Smooth muscle cell (in vitro differentiated cells): Measurements from ENCODE around the gene CARS2. TPM values are rescaled to one million over a fixed set of nuclear protein-coding genes. Genes with fewer than 3 reads are reported as not detected.

Experiments
- DNase-seq: peaks from one replicate; lab custom pipeline; 2025; ENCODE audit not compliant: unreplicated experiment; lab: John Stamatoyannopoulos, UW
- H2AFZ ChIP-seq: fragments of 200-600 bp; sonication (generic); 2 replicates; pipeline ENCODE4 v1.6.0; 2016; ENCODE audit warnings: antibody characterized with exemption, low read depth, mild to moderate bottlenecking
- H3F3A ChIP-seq: fragments of 200-600 bp; sonication (generic); 2 replicates; pipeline ENCODE4 v1.6.0; 2017; ENCODE audit warnings: antibody characterized with exemption, low read depth
- H3K27ac ChIP-seq: fragments of 200-600 bp; sonication (generic); 2 replicates; pipeline ENCODE4 v1.5.1; 2016; ENCODE audit warnings: low read depth, mild to moderate bottlenecking
- H3K27me3 ChIP-seq: fragments of 200-600 bp; sonication (generic); 2 replicates; pipeline ENCODE4 v1.6.1; 2016; ENCODE audit warnings: low read depth, mild to moderate bottlenecking
- H3K36me3 ChIP-seq: fragments of 200-600 bp; sonication (generic); 2 replicates; pipeline ENCODE4 v1.5.1; 2016; ENCODE audit warnings: low read depth
- H3K4me1 ChIP-seq: fragments of 200-600 bp; sonication (generic); 2 replicates; pipeline ENCODE4 v1.5.1; 2016; ENCODE audit warnings: low read depth
- H3K4me2 ChIP-seq: fragments of 200-600 bp; sonication (generic); 2 replicates; pipeline ENCODE4 v1.6.0; 2016; ENCODE audit warnings: mild to moderate bottlenecking
- H3K4me3 ChIP-seq: fragments of 200-600 bp; sonication (generic); 2 replicates; pipeline ENCODE4 v1.5.1; 2016; ENCODE audit warnings: mild to moderate bottlenecking
- H3K79me2 ChIP-seq: fragments of 200-600 bp; sonication (generic); 2 replicates; pipeline ENCODE4 v1.6.0; 2016; ENCODE audit warnings: low read depth, mild to moderate bottlenecking
- H3K9ac ChIP-seq: fragments of 200-600 bp; sonication (generic); 2 replicates; pipeline ENCODE4 v1.6.0; 2016; ENCODE audit warnings: low read depth
- H3K9me3 ChIP-seq: fragments of 200-600 bp; sonication (generic); replicated peaks from 2 replicates; pipeline ENCODE4 v1.5.1; 2016; ENCODE audit warnings: low read depth
- H4K20me1 ChIP-seq: fragments of 200-600 bp; sonication (generic); 2 replicates; pipeline ENCODE4 v1.6.0; 2016; ENCODE audit warnings: low read depth
- CTCF ChIP-seq: fragments of 200-600 bp; sonication (generic); IDR thresholded peaks from 2 replicates; pipeline ENCODE4 v1.5.1; 2017; ENCODE audit warnings: borderline replicate concordance, mild to moderate bottlenecking, antibody characterized with exemption; ENCODE audit not compliant: insufficient read depth, poor library complexity, severe bottlenecking
- WGBS: methylation state at CpG from one replicate; pipeline ENCODE4 v1.1.7; 2016; ENCODE audit warnings: low lambda C conversion rate; 5-methylcytosine and 5-hydroxymethylcytosine counted together
- polyA plus RNA-seq: library from polyadenylated mRNA; unstranded; fragments of >200 nt; fragmentation: Nextera tagmentation; extraction: Ambion mirVana; gene quantifications from 2 replicates; pipeline ENCODE4 v1.2.1, GENCODE V29; 2016
- total RNA-seq: library from RNA; depleted of rRNA; stranded (reverse); fragments of >200 nt; gene quantifications from 2 replicates; pipeline ENCODE4 v1.2.3, GENCODE V29; 2014

Gene CARS2
- total and polyA plus RNA-seq, 2 experiments from 2014 or later: 37.5 to 71.7 TPM

DNA sequence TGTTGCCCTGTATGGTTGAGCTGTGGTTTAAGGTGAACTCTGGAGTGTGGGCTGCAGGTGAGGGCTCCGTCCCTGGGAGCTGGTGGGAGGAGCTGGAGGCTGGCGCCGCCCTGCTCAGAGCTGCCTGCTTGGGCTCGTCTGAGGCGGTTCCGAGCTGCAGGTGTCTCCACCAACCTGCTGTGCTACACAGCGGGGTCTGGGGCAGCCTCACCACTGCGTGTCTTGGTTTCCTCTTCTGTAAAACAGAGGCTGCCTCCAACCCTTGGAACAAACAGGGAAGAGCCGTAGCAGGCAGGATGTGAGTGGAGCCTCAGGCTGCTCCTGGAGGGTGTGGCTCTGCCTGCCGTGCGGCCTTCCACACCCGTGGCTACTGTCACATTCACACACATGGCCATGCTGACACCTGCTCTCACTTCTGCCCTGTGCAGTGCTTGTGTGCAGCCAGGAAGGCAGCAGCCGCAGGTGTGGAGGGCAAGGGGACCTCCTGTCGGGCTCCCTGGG is 69.2 kb downstream of the CARS2 start:
- H3K9me3 ChIP-seq: no peaks in the 10 kb centered on the region
- no peaks in the 10 kb centered on the region for H3K27me3 ChIP-seq
- no peak overlapping the region for H3K4me3 ChIP-seq
- no peak overlapping the region for H3K9ac ChIP-seq
- H3K4me2 ChIP-seq: no peak overlapping the region
- no peaks in the 10 kb centered on the region for H3F3A ChIP-seq
- peaks cover 86% of the 10 kb centered on the region for H4K20me1 ChIP-seq
- no peaks in the 10 kb centered on the region for H3K4me1 ChIP-seq
- no peaks in the 10 kb centered on the region for H3K36me3 ChIP-seq
- peaks cover 26% of the 10 kb centered on the region for H3K79me2 ChIP-seq
- TF ChIP-seq CTCF: no peak
- no peak overlapping the region for H3K27ac ChIP-seq
- no peak overlapping the region for H2AFZ ChIP-seq
- 90% methylated on average over 14 of the region's 14 CpGs for WGBS
- no peak for DNase-seq

GRCh38 chr13:110636053-110636475 is 69.9 kb downstream of the CARS2 start:
- Histone ChIP-seq H3K27me3 (no peaks in the 10 kb centered on the region), H3K27ac (no peak overlapping the region), H3K4me1 (no peaks in the 10 kb centered on the region), H3K9me3 (no peaks in the 10 kb centered on the region), H2AFZ (no peak overlapping the region), H3K36me3 (no peaks in the 10 kb centered on the region), H3K79me2 (peaks cover 33% of the 10 kb centered on the region), H3K4me3 (no peak overlapping the region), H3K9ac (no peak overlapping the region), H3F3A (no peaks in the 10 kb centered on the region), H3K4me2 (no peak overlapping the region), H4K20me1 (peaks cover 93% of the 10 kb centered on the region)
- 98% methylated on average over 16 of the region's 16 CpGs for WGBS
- no peak for TF ChIP-seq CTCF
- DNase-seq: no peak

DNA sequence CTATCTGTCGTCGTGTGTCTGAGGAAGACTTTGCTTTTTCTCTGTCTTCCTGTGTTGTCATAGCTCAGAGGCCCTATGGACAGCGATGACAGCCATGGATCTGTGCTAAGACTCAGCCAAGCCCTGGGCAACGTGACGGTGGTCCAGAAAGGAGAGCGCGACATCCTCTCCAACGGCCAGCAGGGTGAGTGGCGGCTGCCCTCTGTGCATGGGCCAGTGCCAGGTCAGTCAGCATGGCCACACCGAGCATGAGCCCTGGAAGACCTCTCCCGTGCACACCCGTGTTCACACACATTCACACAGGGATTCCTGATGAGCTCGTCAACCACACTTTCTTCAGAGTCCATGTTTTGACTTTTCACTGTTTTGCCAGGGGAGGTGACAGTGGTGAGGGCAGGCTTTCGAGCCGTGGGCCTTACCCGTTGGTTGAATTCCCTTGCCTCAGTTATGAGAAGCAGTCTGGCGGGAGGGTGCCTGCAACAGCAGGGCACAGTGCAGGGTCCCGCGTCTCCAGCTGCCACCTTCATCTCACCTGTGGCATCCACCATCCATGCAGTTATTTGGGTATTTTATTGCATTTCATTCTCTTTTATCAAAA is 70.4 kb downstream of the CARS2 start:
- Histone ChIP-seq H3K4me3 (no peak overlapping the region), H3K27me3 (no peaks in the 10 kb centered on the region), H3K4me1 (no peaks in the 10 kb centered on the region), H3K4me2 (no peak overlapping the region), H3K79me2 (peaks cover 38% of the 10 kb centered on the region), H3K9ac (no peak overlapping the region), H3K27ac (no peak overlapping the region), H3K36me3 (no peaks in the 10 kb centered on the region), H2AFZ (no peak overlapping the region), H3K9me3 (no peaks in the 10 kb centered on the region), H4K20me1 (peaks cover 95% of the 10 kb centered on the region), H3F3A (no peaks in the 10 kb centered on the region)
- 95% methylated on average over 19 of the region's 19 CpGs for WGBS
- no peak for TF ChIP-seq CTCF
- no peak for DNase-seq

DNA sequence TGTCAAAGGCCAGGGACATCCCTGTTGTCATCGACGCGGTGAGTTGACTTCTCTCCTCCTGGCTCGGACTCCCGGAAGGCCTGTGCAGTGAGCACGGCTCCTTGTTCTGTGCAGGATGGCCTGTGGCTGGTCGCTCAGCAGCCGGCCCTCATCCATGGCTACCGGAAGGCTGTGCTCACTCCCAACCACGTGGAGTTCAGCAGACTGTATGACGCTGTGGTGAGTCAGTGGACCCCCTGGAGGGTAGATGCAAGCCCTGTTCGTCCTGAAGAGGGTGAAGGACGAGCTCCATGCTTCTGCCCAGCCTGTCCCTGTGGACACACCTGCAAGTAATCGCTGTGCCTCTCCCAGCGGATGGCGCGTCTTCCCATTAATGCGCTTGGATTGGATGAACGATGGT is 71.4 kb downstream of the CARS2 start:
- no peak overlapping the region for H3K4me3 ChIP-seq
- WGBS: 81% methylated on average over 19 of the region's 19 CpGs
- H3K4me1 ChIP-seq: no peaks in the 10 kb centered on the region
- TF ChIP-seq CTCF: no peak
- no peaks in the 10 kb centered on the region for H3K27me3 ChIP-seq
- no peaks in the 10 kb centered on the region for H3K9me3 ChIP-seq
- peaks cover 48% of the 10 kb centered on the region for H3K79me2 ChIP-seq
- DNase-seq: no peak
- H3F3A ChIP-seq: peaks cover 5% of the 10 kb centered on the region
- H3K4me2 ChIP-seq: no peak overlapping the region
- H2AFZ ChIP-seq: no peak overlapping the region
- H4K20me1 ChIP-seq: peaks cover 95% of the 10 kb centered on the region
- no peaks in the 10 kb centered on the region for H3K36me3 ChIP-seq
- H3K27ac ChIP-seq: no peak overlapping the region
- H3K9ac ChIP-seq: no peak overlapping the region
